HCT116 (cell line): Measurements from ENCODE around the gene MYL12B. TPM values are rescaled to one million over a fixed set of nuclear protein-coding genes. Genes with fewer than 3 reads are reported as not detected.

ENCODE experiments used
- ATAC-seq: fragments of 200-7000 bp; cut with Tn5 transposase; 2 replicates; pipeline ENCODE4 v1.9.1; 2020; ENCODE audit warnings: mild to moderate bottlenecking, moderate library complexity
- BruUV-seq: library from RNA; stranded (reverse); fragments of 400-500 nt; replicated peaks from 2 replicates; lab custom pipeline; 2021; lab: Mats Ljungman, UMichigan
- CTCF ChIA-PET: fragments of 300-600 bp; sonication (Branson Sonifier 250); formaldehyde crosslinking; loops from one replicate; lab custom pipeline; 2021; ENCODE audit warnings: antibody characterized with exemption; lab: Charles Lee
- POLR2A ChIA-PET: fragments of 300-600, 350-600 bp; sonication (Branson Sonifier 250); formaldehyde crosslinking; loops from one replicate; lab custom pipeline; 2021; ENCODE audit warnings: antibody characterized with exemption; lab: Charles Lee
- RAD21 ChIA-PET, 2 experiments: fragments of 300-600 bp; sonication (Branson Sonifier 250); formaldehyde crosslinking; loops; one replicate each; lab custom pipeline; 2023; ENCODE audit warnings: low total read pairs in 2 of 2; ENCODE audit not compliant: uncharacterized antibody in 2 of 2, unreplicated experiment in 2 of 2, low non-redundant PET in 1 of 2; lab: Charles Lee
- DNase-seq: peaks from one replicate; pipeline ENCODE4 v3.0.0-alpha.2; 2010; ENCODE audit warnings: low read depth, low spot score
- H2AFZ ChIP-seq: fragments of 200-600 bp; shearing (Covaris generic), sonication (generic); 2 replicates; pipeline ENCODE4 v1.6.1; 2017; ENCODE audit warnings: low read depth, mixed run types, mixed read lengths, antibody characterized with exemption, low read length; ENCODE audit not compliant: poor library complexity, severe bottlenecking
- H3K27ac ChIP-seq: 2 replicates; pipeline ENCODE4 v1.5.1; 2012; ENCODE audit warnings: low read depth, low read length
- H3K27me3 ChIP-seq: fragments of 200-600 bp; sonication (generic); 2 replicates; pipeline ENCODE4 v1.6.1; 2016; ENCODE audit warnings: mixed run types, low read length, mixed read lengths; ENCODE audit not compliant: insufficient read depth
- H3K36me3 ChIP-seq, 2 experiments: fragments of 200-500 bp in 1 of 2; fragments of 200-600 bp in 1 of 2; sonication (Bioruptor generic) in 1 of 2; sonication (generic) in 1 of 2; 2 replicates each; pipeline versions ENCODE4 v1.5.1 to v1.6.1; 2014 to 2016; ENCODE audit warnings: low read length in 2 of 2, inconsistent platforms in 1 of 2, mixed read lengths in 1 of 2, mixed run types in 1 of 2; ENCODE audit not compliant: insufficient read depth in 2 of 2, control insufficient read depth in 1 of 2
- H3K4me1 ChIP-seq, 2 experiments: fragments of 200-600 bp in 1 of 2; sonication (generic) in 1 of 2; 2 replicates each; pipeline versions ENCODE4 v1.5.1 to v1.6.1; 2012 to 2017; ENCODE audit warnings: low read length in 2 of 2, inconsistent platforms in 1 of 2, mild to moderate bottlenecking in 1 of 2, mixed read lengths in 1 of 2, mixed run types in 1 of 2, moderate library complexity in 1 of 2; ENCODE audit not compliant: insufficient read depth in 2 of 2, control insufficient read depth in 1 of 2
- H3K4me2 ChIP-seq: fragments of 200-600 bp; sonication (generic); 2 replicates; pipeline ENCODE4 v1.6.1; 2017; ENCODE audit warnings: mixed run types, low read length, mixed read lengths
- H3K4me3 ChIP-seq, 2 experiments: fragments of 200-600 bp in 1 of 2; sonication (generic) in 1 of 2; replicated peaks in 1 of 2; 2 replicates each; pipeline ENCODE4 v1.5.1; 2011 to 2016; ENCODE audit warnings: low read length in 2 of 2, control low read depth in 1 of 2, low read depth in 1 of 2, mild to moderate bottlenecking in 1 of 2, mixed read lengths in 1 of 2, mixed run types in 1 of 2
- H3K79me2 ChIP-seq: fragments of 200-600 bp; sonication (generic); 2 replicates; pipeline ENCODE4 v1.6.1; 2017; ENCODE audit warnings: mild to moderate bottlenecking, mixed run types, low read length, moderate library complexity, mixed read lengths; ENCODE audit not compliant: insufficient read depth
- H3K9ac ChIP-seq: fragments of 200-600 bp; sonication (generic); 2 replicates; pipeline ENCODE4 v1.6.1; 2016; ENCODE audit warnings: low read length, mixed read lengths
- H3K9me2 ChIP-seq: fragments of 200-600 bp; sonication (generic), shearing (Covaris generic); 2 replicates; pipeline ENCODE4 v1.6.1; 2017; ENCODE audit warnings: mixed run types, mild to moderate bottlenecking, moderate library complexity; ENCODE audit not compliant: insufficient read depth
- H3K9me3 ChIP-seq, 2 experiments: fragments of 200-500 bp in 1 of 2; fragments of 200-600 bp in 1 of 2; sonication (Bioruptor generic) in 1 of 2; sonication (generic) in 1 of 2; 2 replicates each; pipeline ENCODE4 v1.6.1; 2014 to 2017; ENCODE audit warnings: low read length in 2 of 2, mixed read lengths in 2 of 2, inconsistent platforms in 1 of 2, low read depth in 1 of 2, mild to moderate bottlenecking in 1 of 2, mixed run types in 1 of 2, moderate library complexity in 1 of 2; ENCODE audit not compliant: control insufficient read depth in 1 of 2, insufficient read depth in 1 of 2
- H4K20me1 ChIP-seq: fragments of 200-600 bp; sonication (generic), shearing (Covaris generic); 2 replicates; pipeline ENCODE4 v1.6.1; 2017; ENCODE audit warnings: mixed run types, mild to moderate bottlenecking, moderate library complexity; ENCODE audit not compliant: insufficient read depth
- CBX3 ChIP-seq: IDR thresholded peaks from 2 replicates; pipeline ENCODE4 v1.6.1; 2012; ENCODE audit warnings: low read depth
- ELF1 ChIP-seq: IDR thresholded peaks from 2 replicates; pipeline ENCODE4 v1.6.1; 2012; ENCODE audit warnings: low read depth, borderline replicate concordance
- EZH2 ChIP-seq: fragments of 200-600 bp; sonication (generic); IDR thresholded peaks from 2 replicates; pipeline ENCODE4 v1.6.1; 2017; ENCODE audit warnings: antibody characterized with exemption, mixed run types
- FOSL1 ChIP-seq: IDR thresholded peaks from 2 replicates; pipeline ENCODE4 v1.6.1; 2012; ENCODE audit warnings: low read depth
- JUND ChIP-seq: IDR thresholded peaks from 2 replicates; pipeline ENCODE4 v1.6.1; 2012
- POLR2A ChIP-seq: IDR thresholded peaks from 2 replicates; pipeline ENCODE4 v1.7.0; 2011; ENCODE audit warnings: borderline replicate concordance; ENCODE audit not compliant: insufficient read depth, insufficient read length; ENCODE audit errors: extremely low read depth
- POLR2AphosphoS5 ChIP-seq: IDR thresholded peaks from 2 replicates; pipeline ENCODE4 v1.6.1; 2011; ENCODE audit warnings: mild to moderate bottlenecking, low read depth, low read length, moderate library complexity
- SIN3A ChIP-seq: IDR thresholded peaks from 2 replicates; pipeline ENCODE4 v1.6.1; 2012; ENCODE audit warnings: low read depth
- TCF7L2 ChIP-seq: IDR thresholded peaks from 2 replicates; pipeline ENCODE4 v1.7.0; 2011; ENCODE audit warnings: borderline replicate concordance, inconsistent platforms; ENCODE audit not compliant: insufficient read depth, insufficient read length; ENCODE audit errors: extremely low read depth
- YY1 ChIP-seq: IDR thresholded peaks from 2 replicates; pipeline ENCODE4 v1.6.1; 2011; ENCODE audit warnings: low read length, low read depth, moderate library complexity, mild to moderate bottlenecking; ENCODE audit not compliant: insufficient replicate concordance; ENCODE audit errors: extremely low read depth
- ZFX ChIP-seq: fragments of 450-650 bp; IDR thresholded peaks from 2 replicates; pipeline ENCODE4 v1.6.1; 2017
- ZNF274 ChIP-seq: fragments of 200-500 bp; sonication (Bioruptor generic); IDR thresholded peaks from 2 replicates; pipeline ENCODE4 v1.6.1; 2014; ENCODE audit warnings: mild to moderate bottlenecking, low read depth, low read length, inconsistent platforms
- intact Hi-C: fragments of 100-400 bp; cut with micrococcal nuclease; formaldehyde crosslinking; loops from 2 replicates; pipeline ENCODE4 v1.10.0; 2022
- total RNA-seq: library from RNA; stranded (reverse); gene quantifications from one replicate; pipeline ENCODE4 v1.2.1, GENCODE V29; 2021; ENCODE audit not compliant: unreplicated experiment
- TF ChIP-seq, protein P1 (sequence below): IDR thresholded peaks from 2 replicates; pipeline ENCODE4 v1.6.1; 2011; ENCODE audit warnings: mild to moderate bottlenecking, low read length, moderate library complexity; ENCODE audit not compliant: insufficient replicate concordance; ENCODE audit errors: extremely low read depth

Gene MYL12B
- total RNA-seq, 1 experiment from 2014 or later = 403 TPM

DNA sequence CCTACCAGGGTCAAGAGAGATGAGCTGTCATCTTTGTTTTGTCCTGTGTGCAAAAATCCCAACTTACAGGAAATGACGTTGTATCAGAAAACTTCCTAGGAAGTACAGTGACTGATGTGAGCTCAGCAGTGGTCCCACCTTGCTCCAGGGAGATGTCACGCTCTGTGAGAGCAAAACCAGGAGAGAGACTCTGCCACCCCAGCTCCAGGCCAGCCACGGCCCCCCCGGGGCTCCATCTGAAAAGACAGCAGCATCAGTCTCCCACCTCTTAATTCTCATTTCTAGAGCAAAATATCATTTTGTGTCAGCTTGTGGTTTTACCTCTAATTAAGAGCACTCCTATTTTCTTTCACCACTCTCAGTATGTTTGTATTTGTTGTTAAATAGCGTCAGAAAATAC is 57.5 kb downstream of the MYL12B start:
- intact Hi-C loops = no loop called here
- H3K4me3 ChIP-seq = no peak overlapping the region
- H3K27me3 ChIP-seq = no peaks in the 10 kb centered on the region
- ChIA-PET POLR2A (no interaction called here), RAD21 (no interaction called here), CTCF (no interaction called here)
- H3K4me2 ChIP-seq = no peak overlapping the region
- H4K20me1 ChIP-seq = no peaks in the 10 kb centered on the region
- DNase-seq (no peak), ATAC-seq (no peak)
- H3K4me1 ChIP-seq = peaks cover 5 to 28% of the 10 kb centered on the region in 2 experiments; a peak in 3 of 4 replicates
- no peaks in the 10 kb centered on the region for H3K9me2 ChIP-seq
- H2AFZ ChIP-seq = no peak overlapping the region
- no peaks in the 10 kb centered on the region for H3K79me2 ChIP-seq
- no TSS peak for BruUV-seq
- TF ChIP-seq YY1 = no peak
- TF ChIP-seq, all 23 proteins: peak for 0
- H3K9ac ChIP-seq = no peak overlapping the region
- no peak overlapping the region for H3K27ac ChIP-seq
- H3K9me3 ChIP-seq = no peaks in the 10 kb centered on the region
- H3K36me3 ChIP-seq = no peaks in the 10 kb centered on the region

DNA sequence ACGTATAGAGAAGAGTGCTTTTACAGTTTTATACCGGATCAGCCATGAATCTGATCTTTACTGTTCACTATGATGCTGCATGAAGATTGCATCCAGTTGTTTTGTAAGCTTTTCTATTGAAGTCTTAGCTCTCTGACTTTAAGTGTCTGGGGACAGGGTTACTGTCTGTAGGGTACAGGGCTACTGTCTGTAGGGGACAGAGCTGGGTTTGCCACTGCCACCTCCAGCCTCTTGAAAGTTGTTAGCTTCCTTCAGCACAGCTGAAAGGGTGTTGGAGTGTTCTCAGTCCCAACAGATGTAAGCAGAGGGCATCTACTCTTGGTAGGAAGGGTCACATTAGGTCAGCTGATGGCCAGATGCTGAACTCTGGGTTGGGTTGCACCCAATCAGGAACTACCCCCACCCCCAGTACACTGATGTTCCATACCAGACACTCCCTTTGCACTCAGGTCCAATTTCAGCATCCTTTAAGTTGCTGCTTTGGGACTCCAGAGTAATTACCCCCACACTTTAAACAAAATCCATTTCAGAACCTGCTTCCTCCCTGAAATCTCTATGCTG is 58.0 kb downstream of the MYL12B start:
- ChIA-PET POLR2A (no interaction called here), RAD21 (no interaction called here), CTCF (no interaction called here)
- TF ChIP-seq POLR2AphosphoS5 = no peak
- TF ChIP-seq TCF7L2 = no peak
- no peak for TF ChIP-seq FOSL1
- TF ChIP-seq, protein P1, sequence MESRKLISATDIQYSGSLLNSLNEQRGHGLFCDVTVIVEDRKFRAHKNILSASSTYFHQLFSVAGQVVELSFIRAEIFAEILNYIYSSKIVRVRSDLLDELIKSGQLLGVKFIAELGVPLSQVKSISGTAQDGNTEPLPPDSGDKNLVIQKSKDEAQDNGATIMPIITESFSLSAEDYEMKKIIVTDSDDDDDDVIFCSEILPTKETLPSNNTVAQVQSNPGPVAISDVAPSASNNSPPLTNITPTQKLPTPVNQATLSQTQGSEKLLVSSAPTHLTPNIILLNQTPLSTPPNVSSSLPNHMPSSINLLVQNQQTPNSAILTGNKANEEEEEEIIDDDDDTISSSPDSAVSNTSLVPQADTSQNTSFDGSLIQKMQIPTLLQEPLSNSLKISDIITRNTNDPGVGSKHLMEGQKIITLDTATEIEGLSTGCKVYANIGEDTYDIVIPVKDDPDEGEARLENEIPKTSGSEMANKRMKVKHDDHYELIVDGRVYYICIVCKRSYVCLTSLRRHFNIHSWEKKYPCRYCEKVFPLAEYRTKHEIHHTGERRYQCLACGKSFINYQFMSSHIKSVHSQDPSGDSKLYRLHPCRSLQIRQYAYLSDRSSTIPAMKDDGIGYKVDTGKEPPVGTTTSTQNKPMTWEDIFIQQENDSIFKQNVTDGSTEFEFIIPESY = no peak
- TF ChIP-seq ELF1 = no peak
- TF ChIP-seq YY1 = no peak
- TF ChIP-seq ZFX = no peak
- TF ChIP-seq ZNF274 = no peak
- no peak for TF ChIP-seq EZH2
- TF ChIP-seq CBX3 = no peak
- no peak for TF ChIP-seq POLR2A
- TF ChIP-seq SIN3A = no peak
- no peak for TF ChIP-seq JUND
- intact Hi-C loops = loop anchor here (10.0 kb wide), 1 partner anchor 125 kb away; no protein-coding TSS in a partner anchor
- no peak overlapping the region for H3K27ac ChIP-seq
- no peak overlapping the region for H2AFZ ChIP-seq
- no peak for ATAC-seq
- DNase-seq = no peak
- no peaks in the 10 kb centered on the region for H3K9me3 ChIP-seq
- BruUV-seq = no TSS peak
- peaks cover 5 to 29% of the 10 kb centered on the region in 2 experiments; a peak in 3 of 4 replicates for H3K4me1 ChIP-seq
- H3K9ac ChIP-seq = no peak overlapping the region
- no peaks in the 10 kb centered on the region for H3K27me3 ChIP-seq
- no peaks in the 10 kb centered on the region for H3K36me3 ChIP-seq
- no peak overlapping the region for H3K4me2 ChIP-seq
- no peaks in the 10 kb centered on the region for H4K20me1 ChIP-seq
- no peaks in the 10 kb centered on the region for H3K9me2 ChIP-seq
- H3K79me2 ChIP-seq = no peaks in the 10 kb centered on the region
- no peak overlapping the region for H3K4me3 ChIP-seq
